NCI-H2227 (cell line): Measurements from ENCODE around the gene TBX4.

ENCODE experiments used
- DNase-seq: peaks from one replicate; lab custom pipeline; 2025; ENCODE audit not compliant: unreplicated experiment; lab: John Stamatoyannopoulos, UW

The TBX4 gene

DNA sequence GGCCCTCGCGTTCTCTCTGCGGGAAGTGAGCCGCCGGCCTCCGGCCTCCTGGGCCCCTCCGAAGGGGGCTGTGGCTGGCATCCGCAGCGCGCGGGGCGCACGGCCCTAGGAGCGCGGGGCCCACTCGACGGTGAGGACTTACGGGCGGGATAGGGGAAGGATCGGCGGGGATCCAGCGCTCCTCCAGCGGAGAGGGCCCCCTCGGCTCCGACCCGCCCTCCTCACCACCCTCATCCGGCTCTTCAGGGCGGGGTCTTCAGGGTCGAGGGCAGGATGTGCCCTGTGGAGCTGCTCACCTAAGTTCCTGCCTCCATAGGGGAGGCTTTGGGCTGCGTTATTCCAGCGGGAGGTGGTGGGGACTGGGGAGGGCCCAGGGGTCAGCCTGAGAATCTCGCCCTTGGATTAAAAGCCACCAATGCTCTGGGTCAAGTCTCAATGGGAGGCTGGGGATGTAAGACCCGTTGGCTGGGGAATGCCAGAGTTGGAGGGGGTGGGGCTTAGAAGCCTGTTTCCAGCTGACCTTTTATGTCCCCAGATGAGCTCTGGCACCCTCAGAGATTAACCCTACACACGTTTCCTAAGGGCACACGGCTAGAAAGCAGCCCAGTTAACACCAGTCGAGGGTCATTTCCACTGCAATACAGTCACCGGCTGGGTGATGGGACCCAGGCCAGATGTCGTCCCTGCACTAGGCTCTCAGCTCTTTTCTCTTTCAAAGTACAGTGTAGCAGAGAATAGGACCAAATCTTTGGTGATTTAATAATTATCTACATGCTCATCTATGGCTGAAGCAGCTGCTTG, 39.2 kb upstream of the TBX4 start:
- DNase-seq, result no peak

DNA sequence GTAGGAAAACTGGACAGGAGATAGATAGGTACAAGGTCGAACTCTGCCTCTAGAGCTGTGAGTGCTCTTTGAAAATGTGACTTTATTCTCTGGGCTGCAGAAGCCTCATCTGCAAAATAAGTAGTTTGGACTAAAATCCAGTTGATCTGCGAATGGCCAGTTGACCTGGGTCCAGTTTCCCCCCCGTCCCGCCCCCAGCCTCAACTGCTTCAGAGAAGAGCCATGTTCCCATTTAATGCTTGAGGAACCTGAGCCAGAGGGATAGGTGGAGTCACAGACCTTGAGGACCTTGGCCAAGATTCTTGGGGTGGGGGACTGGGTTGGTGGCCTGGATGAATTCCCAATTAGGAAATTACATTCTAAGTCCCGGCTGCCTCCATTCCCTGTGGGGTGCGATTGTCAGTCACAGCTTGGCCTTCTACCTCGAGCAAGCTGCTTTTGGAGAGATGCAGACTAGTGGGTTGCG, 38.5 kb upstream of the TBX4 start:
- DNase-seq, result no peak

GRCh38 chr17:61414141-61414935, 37.9 kb upstream of the TBX4 start:
- no peak for DNase-seq

GRCh38 chr17:61414936-61415251, 37.3 kb upstream of the TBX4 start:
- no peak for DNase-seq

DNA sequence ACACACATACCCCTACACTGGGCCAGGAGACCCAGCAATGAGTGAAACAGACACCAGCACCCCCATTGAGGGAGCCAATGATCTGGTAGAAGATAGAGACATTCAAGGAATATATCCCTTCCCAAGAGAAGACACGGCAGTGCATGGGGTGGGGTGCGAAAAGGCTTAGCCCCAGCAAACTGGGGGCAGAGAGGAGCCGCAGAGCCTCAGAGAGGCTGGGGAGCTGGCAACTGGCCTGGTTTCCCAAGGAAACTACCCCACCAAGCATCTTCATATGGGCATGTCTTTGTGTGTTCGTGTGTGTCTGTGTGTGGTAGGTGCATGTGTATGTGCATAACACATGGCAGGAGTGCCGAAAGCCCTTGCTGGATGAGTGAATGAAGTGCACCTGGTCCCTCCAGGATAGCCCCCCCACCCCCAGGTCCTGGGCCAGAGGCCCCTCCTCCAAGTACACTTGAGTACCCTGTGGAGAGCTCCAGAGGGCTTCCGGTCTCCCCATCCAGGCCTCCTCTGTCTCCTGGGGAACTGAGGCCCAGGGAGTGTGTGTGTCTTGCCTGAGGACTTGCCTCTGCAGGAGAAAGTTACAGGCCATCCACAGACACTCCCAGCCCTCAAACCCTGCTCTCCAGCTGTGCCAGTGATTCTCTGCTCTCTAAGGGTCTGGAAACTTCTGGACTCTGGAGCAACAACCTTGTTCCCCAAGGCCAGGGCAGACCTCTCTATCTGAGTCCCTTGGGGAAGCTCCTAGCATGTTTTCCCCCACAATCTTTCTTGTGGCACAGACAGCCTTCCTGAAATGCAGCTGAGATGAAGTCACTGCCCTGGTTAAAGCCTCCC, 36.6 kb upstream of the TBX4 start:
- no peak for DNase-seq

DNA sequence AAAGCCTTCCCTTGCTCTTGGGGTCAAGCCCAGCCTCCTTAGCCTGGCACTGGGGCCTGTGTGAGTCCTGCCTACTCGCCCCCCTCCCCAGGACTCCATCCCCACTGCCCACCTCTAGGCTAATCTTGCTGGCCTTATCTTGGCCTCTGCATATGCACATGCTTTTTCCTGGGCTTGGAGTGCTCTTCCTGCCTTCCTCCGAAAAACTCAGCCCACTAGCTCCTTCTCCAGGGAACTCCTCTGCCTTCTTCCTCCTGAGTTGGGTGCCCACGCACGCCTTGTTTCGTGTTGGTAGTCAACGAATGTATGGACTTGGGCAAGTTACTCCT, 36.0 kb upstream of the TBX4 start:
- no peak for DNase-seq

GRCh38 chr17:61416540-61417363, 35.5 kb upstream of the TBX4 start:
- peak; percentile 85 for DNase-seq

DNA sequence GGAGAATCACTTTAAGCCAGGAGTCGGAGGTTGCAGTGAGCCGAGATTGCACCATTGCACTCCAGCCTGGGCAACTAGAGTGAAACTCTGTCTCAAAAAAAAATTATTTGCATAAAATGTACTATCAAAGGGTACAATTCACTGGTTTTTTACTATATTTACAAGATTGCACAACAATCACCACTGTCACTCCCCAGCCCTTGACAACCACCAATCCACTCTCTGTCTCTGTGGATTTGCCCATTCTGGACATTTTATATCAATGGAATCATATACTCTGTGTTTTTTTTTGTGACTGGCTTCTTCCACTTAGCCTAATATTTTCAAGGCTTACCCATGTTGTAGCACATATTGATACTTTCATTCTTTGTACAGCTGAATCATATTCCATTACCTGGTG, 33.8 kb upstream of the TBX4 start:
- DNase-seq, result no peak

GRCh38 chr17:61419496-61420046, 32.7 kb upstream of the TBX4 start:
- no peak for DNase-seq

- DNase-seq, result no peak
These were observed 32.2 kb upstream of the TBX4 start for GRCh38 chr17:61420052-61420451.

DNA sequence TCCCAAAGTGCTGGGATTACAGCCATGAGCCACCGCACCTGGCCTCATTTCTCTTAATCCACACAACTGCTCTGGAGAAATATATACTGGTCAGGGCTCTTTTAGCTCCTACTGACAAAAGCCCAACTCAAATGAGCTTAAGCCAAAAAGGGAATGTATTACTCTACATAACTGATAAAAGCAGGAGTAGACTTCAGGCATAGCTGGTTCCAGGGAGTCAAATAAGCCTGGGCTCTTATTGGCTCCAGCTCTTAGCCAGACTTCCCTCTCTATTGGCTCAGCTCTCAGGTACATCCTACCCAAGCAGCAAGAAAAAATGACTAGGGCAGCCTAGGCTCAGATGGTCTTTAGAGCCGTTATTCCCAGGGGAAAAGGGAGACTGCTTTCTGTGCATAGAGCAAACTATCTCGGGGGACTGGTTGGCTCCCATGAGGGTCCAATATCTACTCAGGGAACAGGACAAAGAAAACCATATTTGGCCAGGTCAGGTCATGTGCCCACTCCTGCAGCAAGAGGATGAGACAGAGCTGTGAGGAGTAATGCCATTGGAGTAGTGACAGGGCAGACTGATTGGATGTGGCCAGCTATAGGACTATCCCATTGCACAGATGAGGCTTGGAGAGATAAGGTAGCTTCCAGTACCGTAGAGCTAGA, 31.4 kb upstream of the TBX4 start:
- no peak for DNase-seq

GRCh38 chr17:61421460-61421859, 30.8 kb upstream of the TBX4 start:
- DNase-seq, result no peak

GRCh38 chr17:61422116-61422799, 30.0 kb upstream of the TBX4 start:
- no peak for DNase-seq

DNA sequence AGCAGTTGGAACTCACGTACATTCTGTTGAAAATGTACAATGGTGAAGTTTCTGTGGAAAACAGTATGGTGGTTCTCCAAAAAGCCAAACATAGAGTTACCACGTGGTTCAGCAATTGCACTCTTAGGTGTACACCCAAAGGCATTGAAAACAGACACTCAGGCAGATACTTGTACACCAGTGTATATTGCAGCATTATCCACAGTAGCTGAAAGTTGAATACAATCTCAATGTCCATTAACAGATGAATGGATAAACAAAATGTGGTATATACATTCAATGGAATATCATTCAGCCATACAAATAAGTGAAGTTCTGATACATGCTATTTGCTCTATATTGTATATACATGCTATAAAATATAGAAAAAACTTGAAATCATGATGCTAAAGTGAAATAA, 29.4 kb upstream of the TBX4 start:
- DNase-seq, result no peak

DNA sequence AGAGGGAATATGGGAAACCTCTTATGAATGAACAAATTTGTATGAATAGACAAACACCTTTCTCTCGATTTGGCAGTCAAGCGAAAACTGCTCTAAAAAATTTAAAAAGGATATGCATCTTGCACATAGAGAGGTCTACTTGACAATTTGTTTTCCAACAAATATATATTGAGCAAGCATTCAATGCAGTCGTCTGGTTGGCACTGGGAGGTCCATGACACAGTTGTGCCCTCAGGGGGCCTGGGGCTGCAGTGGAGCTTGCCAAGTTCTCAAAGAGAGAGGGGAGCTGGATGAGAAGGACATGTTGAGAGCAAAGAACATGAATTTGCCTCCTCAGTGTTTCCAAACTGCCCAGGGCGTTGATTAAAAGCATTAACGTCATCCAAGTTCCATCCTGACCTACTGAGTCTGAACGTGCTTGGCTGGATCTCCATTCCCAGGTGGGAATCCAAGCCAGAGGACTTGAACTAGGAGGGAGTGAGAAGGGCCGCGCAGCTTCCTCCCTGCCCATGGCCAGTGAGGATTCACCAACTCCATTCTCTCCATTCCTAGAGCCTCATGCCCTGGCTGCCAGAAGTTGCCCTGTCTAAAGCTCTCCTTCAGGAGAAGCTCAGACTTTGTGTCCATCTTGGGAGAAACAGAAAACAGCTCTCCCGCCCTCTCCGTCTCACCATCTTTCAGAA, 28.1 kb upstream of the TBX4 start:
- no peak for DNase-seq

- DNase-seq, result no peak
These were observed 26.3 kb upstream of the TBX4 start for GRCh38 chr17:61425682-61426481.

DNA sequence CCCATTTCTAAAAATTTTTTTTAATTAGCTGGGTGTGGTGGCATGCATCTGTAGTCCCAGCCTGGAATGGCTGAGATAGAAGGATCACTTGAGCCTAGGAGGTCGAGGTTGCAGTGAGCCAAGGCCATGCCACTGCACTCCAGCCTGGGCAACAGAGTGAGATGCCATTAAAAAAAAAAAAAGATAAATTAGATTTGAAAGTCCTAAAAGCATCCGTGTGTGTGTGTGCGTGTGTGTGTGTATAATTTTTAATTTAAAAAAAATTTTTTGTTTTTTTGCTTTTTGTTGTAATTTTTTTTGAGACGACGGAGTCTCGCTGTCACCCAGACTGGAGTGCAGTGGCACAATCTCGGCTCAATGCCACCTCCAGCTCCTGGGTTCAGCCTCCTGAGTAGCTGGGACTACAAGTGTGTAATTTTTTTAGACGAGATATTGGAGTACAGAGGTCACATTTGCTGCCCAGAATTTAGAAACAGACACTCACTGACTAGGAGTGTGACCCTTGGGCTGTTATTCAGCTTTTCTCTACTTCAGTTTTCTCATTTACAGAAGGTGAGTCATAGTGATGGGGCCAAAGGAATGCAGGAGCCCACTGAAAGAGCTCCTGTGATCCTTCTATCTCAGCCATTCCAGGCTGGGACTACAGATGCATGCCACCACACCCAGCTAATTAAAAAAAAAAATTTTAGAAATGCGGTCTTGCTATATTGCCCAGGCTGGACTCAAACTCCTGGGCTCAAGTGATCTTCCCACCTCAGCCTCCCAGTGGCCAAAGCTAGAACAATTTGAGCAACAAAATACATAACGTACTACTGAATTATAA, 25.5 kb upstream of the TBX4 start:
- DNase-seq, result no peak
